ENCODE measurements around the gene GSTT4. TPM values are rescaled to one million over a fixed set of nuclear protein-coding genes. Genes with fewer than 3 reads are reported as not detected.

GSTT4 gene
- total RNA-seq, 1 donor = not detected

DNA sequence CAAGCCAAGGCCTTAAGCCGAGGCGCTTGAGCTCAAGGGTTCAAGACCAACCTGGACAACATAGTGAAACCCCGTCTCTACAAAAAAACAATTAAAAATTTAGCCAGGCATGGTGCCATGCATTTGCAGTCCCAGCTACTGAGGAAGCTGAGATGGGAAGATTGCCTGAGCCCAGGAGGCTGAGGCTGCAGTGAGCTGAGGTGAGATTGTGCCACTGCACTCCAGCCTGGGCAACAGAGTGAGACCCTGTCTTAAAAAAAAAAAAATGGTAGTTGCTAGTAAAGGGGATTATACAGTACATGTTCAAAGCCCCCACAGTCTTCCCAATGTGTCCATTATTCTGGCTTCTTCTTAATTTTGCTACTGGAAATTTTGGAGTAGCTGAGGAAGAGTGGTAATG lies 24.1 kb upstream of the GSTT4 start:
- Histone ChIP-seq H3K4me2 (ENCODE audit: insufficient read depth, low read length) (no peak overlapping the region), H2AFZ (ENCODE audit: low read length) (no peak overlapping the region), H3K4me1 (ENCODE audit: insufficient read depth, low read length) (no peaks in the 10 kb centered on the region), H3K36me3 (ENCODE audit: insufficient read depth, low read length) (peaks cover 5% of the 10 kb centered on the region), H3K79me2 (ENCODE audit: insufficient read depth, low read length) (peaks cover 87% of the 10 kb centered on the region), H3K4me3 (ENCODE audit: insufficient read depth, low read length) (no peak overlapping the region), H3K27ac (ENCODE audit: low read depth, low read length) (no peak overlapping the region), H4K20me1 (ENCODE audit: insufficient read depth, low read length) (peaks cover 56% of the 10 kb centered on the region), H3K9me3 (ENCODE audit: low read depth, low read length) (no peaks in the 10 kb centered on the region), H3K27me3 (ENCODE audit: insufficient read depth, low read length) (no peaks in the 10 kb centered on the region)
- TF ChIP-seq, protein P1, sequence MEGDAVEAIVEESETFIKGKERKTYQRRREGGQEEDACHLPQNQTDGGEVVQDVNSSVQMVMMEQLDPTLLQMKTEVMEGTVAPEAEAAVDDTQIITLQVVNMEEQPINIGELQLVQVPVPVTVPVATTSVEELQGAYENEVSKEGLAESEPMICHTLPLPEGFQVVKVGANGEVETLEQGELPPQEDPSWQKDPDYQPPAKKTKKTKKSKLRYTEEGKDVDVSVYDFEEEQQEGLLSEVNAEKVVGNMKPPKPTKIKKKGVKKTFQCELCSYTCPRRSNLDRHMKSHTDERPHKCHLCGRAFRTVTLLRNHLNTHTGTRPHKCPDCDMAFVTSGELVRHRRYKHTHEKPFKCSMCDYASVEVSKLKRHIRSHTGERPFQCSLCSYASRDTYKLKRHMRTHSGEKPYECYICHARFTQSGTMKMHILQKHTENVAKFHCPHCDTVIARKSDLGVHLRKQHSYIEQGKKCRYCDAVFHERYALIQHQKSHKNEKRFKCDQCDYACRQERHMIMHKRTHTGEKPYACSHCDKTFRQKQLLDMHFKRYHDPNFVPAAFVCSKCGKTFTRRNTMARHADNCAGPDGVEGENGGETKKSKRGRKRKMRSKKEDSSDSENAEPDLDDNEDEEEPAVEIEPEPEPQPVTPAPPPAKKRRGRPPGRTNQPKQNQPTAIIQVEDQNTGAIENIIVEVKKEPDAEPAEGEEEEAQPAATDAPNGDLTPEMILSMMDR (IDR thresholded peaks at IDR 0.05; ENCODE audit: extremely low read depth, low read depth, low read length) = no peak
- DNase-seq (ENCODE audit: insufficient read length, low spot score, missing footprints) = no peak

DNA sequence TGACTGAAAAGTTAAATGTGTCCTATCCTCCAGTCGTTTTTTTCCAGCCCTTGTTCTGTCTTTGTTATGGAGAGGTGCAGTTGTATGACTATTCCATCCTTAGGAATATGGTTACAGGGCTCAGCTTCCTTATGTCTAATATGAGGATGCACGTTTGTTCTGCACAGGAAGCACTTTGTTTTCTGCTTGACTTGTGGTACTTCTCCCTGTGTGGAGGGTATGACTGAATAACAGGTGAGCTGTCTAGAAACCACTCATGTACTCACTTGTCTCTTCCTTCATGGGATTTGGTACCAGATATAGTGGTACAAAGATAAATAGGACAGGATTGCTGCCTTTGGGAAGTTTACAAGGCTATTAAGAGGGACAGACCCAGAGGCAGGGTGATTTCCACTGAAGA lies 23.3 kb upstream of the GSTT4 start:
- H3K27me3 ChIP-seq (ENCODE audit: insufficient read depth, low read length) = no peaks in the 10 kb centered on the region
- H3K9me3 ChIP-seq (ENCODE audit: low read depth, low read length) = no peaks in the 10 kb centered on the region
- H3K27ac ChIP-seq (ENCODE audit: low read depth, low read length) = no peak overlapping the region
- no peak for DNase-seq (ENCODE audit: insufficient read length, low spot score, missing footprints)
- H3K79me2 ChIP-seq (ENCODE audit: insufficient read depth, low read length) = peaks cover 85% of the 10 kb centered on the region
- H3K4me3 ChIP-seq (ENCODE audit: insufficient read depth, low read length) = no peak overlapping the region
- H3K4me1 ChIP-seq (ENCODE audit: insufficient read depth, low read length) = no peaks in the 10 kb centered on the region
- H2AFZ ChIP-seq (ENCODE audit: low read length) = no peak overlapping the region
- H4K20me1 ChIP-seq (ENCODE audit: insufficient read depth, low read length) = peaks cover 49% of the 10 kb centered on the region
- no peak overlapping the region for H3K4me2 ChIP-seq (ENCODE audit: insufficient read depth, low read length)
- TF ChIP-seq, protein P1 (IDR thresholded peaks at IDR 0.05; ENCODE audit: extremely low read depth, low read depth, low read length) = no peak
- H3K36me3 ChIP-seq (ENCODE audit: insufficient read depth, low read length) = peaks cover 5% of the 10 kb centered on the region

DNA sequence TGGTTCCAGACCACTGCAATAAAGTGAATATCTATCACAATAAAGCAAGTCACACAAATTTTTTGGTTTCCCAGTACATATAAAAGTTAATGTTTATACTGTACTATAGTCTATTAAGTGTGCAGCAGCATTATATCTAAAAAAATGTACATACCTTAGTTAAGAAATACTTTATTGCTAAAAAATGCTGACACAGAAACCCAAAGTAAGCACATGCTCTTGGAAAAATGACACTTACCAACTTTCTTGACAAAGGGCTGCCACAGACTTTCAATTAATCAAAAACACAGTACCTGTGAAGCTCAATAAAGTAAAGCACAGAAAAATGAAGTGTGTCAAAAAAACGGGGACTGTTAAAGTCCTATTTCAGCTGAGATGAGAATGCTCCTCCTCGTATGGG lies 22.7 kb upstream of the GSTT4 start:
- DNase-seq (ENCODE audit: insufficient read length, low spot score, missing footprints) = no peak
- Histone ChIP-seq H4K20me1 (ENCODE audit: insufficient read depth, low read length) (peaks cover 47% of the 10 kb centered on the region), H3K4me1 (ENCODE audit: insufficient read depth, low read length) (no peaks in the 10 kb centered on the region), H3K9me3 (ENCODE audit: low read depth, low read length) (no peaks in the 10 kb centered on the region), H3K36me3 (ENCODE audit: insufficient read depth, low read length) (peaks cover 5% of the 10 kb centered on the region), H3K27me3 (ENCODE audit: insufficient read depth, low read length) (no peaks in the 10 kb centered on the region), H3K27ac (ENCODE audit: low read depth, low read length) (no peak overlapping the region), H3K4me3 (ENCODE audit: insufficient read depth, low read length) (no peak overlapping the region), H3K79me2 (ENCODE audit: insufficient read depth, low read length) (peaks cover 86% of the 10 kb centered on the region), H3K4me2 (ENCODE audit: insufficient read depth, low read length) (no peak overlapping the region), H2AFZ (ENCODE audit: low read length) (no peak overlapping the region)
- TF ChIP-seq, protein P1 (IDR thresholded peaks at IDR 0.05; ENCODE audit: extremely low read depth, low read depth, low read length) = no peak

DNA sequence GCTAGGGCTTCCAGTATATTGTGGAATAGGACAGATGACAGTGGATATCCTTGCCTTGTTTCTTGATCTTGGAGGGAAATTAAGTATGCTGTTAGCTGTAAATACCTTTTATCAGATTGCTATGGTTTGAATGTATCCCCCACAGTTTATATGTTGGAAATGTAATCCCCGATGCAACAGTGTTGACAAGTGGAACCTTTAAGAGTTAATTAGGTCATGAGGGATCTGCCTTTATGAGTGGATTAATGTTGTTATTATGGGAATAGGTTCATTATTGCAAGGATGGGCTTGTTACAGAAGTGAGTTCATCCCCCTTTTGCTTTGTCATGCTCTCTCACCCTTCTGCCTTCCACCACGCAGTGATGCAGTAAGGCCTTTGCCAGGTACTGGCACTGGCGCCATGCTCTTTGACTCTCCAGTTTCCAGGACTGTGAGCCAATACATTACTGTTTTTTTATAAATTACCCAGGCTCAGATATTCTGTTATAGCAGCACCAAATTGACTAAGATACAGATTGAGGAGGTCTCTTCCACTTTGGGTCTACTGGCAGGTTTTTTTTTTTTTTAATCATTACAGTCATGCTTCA lies 22.2 kb upstream of the GSTT4 start:
- peaks cover 47% of the 10 kb centered on the region for H4K20me1 ChIP-seq (ENCODE audit: insufficient read depth, low read length)
- no peak overlapping the region for H2AFZ ChIP-seq (ENCODE audit: low read length)
- H3K27me3 ChIP-seq (ENCODE audit: insufficient read depth, low read length) = no peaks in the 10 kb centered on the region
- no peak overlapping the region for H3K4me3 ChIP-seq (ENCODE audit: insufficient read depth, low read length)
- H3K9me3 ChIP-seq (ENCODE audit: low read depth, low read length) = no peaks in the 10 kb centered on the region
- peaks cover 5% of the 10 kb centered on the region for H3K36me3 ChIP-seq (ENCODE audit: insufficient read depth, low read length)
- no peak for DNase-seq (ENCODE audit: insufficient read length, low spot score, missing footprints)
- peaks cover 88% of the 10 kb centered on the region for H3K79me2 ChIP-seq (ENCODE audit: insufficient read depth, low read length)
- TF ChIP-seq, protein P1 (IDR thresholded peaks at IDR 0.05; ENCODE audit: extremely low read depth, low read depth, low read length) = no peak
- H3K27ac ChIP-seq (ENCODE audit: low read depth, low read length) = no peak overlapping the region
- no peaks in the 10 kb centered on the region for H3K4me1 ChIP-seq (ENCODE audit: insufficient read depth, low read length)
- H3K4me2 ChIP-seq (ENCODE audit: insufficient read depth, low read length) = no peak overlapping the region

Data from osteoblast (primary cell).